Spleen (tissue), 7 donors: Measurements from ENCODE around the gene C3orf49.

ENCODE experiments used
- POLR2A ChIP-seq, 3 donors: fragments of 450-650 bp; IDR thresholded peaks; one replicate each; pipeline ENCODE4 v1.5.1; 2017; ENCODE audit warnings: antibody characterized with exemption in 3 of 3, mild to moderate bottlenecking in 1 of 3
- POLR2AphosphoS5 ChIP-seq, 3 donors: sonication (generic); formaldehyde crosslinking; IDR thresholded peaks; one replicate each; pipeline ENCODE4 v1.5.1; 2017; ENCODE audit warnings: antibody characterized with exemption in 3 of 3
- TF ChIP-seq, protein P1 (sequence below), 11 experiments: fragments of 200-600 bp in 7 of 11; fragments of 450-650 bp in 4 of 11; sonication (generic) in 4 of 11; IDR thresholded peaks in 8 of 11; conservative IDR thresholded peaks in 3 of 11; 1 replicate in 7 of 11; 2 replicates in 4 of 11; pipeline versions ENCODE4 v1.4.0 to v1.8.0; 2016 to 2021; ENCODE audit warnings: antibody characterized with exemption in 11 of 11, inconsistent platforms in 4 of 11, mild to moderate bottlenecking in 1 of 11
- donor health status: DM: no; HTN: no; CAD: no; lungs with moderate emphysema.
- donor health status: DM: no; HTN: no; CAD: no.
- donor health status: DM: no; HTN: no; CAD: no.

DNA sequence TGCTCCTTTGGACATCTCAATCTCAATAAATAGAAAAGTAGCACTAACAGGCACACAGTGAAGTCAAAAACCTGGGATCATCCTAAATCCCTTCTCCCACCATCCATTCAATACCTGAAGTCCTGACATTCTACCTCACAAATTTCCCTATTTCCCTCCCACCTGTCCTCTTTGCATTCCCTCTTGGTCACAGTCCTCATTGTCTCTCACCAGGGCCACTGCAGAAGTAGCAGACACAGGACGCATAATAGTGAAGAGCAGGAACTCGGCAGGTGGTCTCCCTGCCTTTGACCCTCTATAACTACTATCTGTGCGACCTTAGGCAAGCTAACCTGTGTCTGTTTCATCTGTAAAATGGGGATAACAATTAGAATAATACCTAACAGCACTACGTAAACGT is 42.2 kb downstream of the C3orf49 start:
- TF ChIP-seq POLR2AphosphoS5 (IDR thresholded peaks at IDR 0.05) (no peak), POLR2A (IDR thresholded peaks at IDR 0.05) (no peak)
- TF ChIP-seq, protein P1, sequence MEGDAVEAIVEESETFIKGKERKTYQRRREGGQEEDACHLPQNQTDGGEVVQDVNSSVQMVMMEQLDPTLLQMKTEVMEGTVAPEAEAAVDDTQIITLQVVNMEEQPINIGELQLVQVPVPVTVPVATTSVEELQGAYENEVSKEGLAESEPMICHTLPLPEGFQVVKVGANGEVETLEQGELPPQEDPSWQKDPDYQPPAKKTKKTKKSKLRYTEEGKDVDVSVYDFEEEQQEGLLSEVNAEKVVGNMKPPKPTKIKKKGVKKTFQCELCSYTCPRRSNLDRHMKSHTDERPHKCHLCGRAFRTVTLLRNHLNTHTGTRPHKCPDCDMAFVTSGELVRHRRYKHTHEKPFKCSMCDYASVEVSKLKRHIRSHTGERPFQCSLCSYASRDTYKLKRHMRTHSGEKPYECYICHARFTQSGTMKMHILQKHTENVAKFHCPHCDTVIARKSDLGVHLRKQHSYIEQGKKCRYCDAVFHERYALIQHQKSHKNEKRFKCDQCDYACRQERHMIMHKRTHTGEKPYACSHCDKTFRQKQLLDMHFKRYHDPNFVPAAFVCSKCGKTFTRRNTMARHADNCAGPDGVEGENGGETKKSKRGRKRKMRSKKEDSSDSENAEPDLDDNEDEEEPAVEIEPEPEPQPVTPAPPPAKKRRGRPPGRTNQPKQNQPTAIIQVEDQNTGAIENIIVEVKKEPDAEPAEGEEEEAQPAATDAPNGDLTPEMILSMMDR (IDR thresholded peaks at IDR 0.05 in 8 of 11, conservative IDR thresholded peaks at IDR 0.05 in 3 of 11) = no peak
